MM.1S (cell line): Measurements from ENCODE around the gene FBXW12.

Source experiments
- DNase-seq: peaks from one replicate; pipeline ENCODE4 v3.0.0-alpha.2; 2015
- H2AFZ ChIP-seq: fragments of 300-600 bp; sonication (generic); 2 replicates; pipeline ENCODE4 v1.6.0; 2016; ENCODE audit warnings: antibody characterized with exemption, low read length
- H3F3A ChIP-seq: fragments of 300-600 bp; sonication (generic); 2 replicates; pipeline ENCODE4 v1.6.1; 2016; ENCODE audit warnings: mild to moderate bottlenecking, antibody characterized with exemption, low read length, moderate library complexity, mixed read lengths; ENCODE audit not compliant: insufficient read depth
- H3K27ac ChIP-seq: fragments of 300-600 bp; sonication (generic); 2 replicates; pipeline ENCODE4 v1.5.1; 2016; ENCODE audit warnings: mild to moderate bottlenecking, low read length
- H3K27me3 ChIP-seq: fragments of 300-600 bp; sonication (generic); replicated peaks from 2 replicates; pipeline ENCODE4 v1.6.0; 2016; ENCODE audit warnings: low read length; ENCODE audit not compliant: insufficient read depth
- H3K36me3 ChIP-seq: fragments of 300-600 bp; sonication (generic); replicated peaks from 2 replicates; pipeline ENCODE4 v1.6.1; 2016; ENCODE audit warnings: mild to moderate bottlenecking, low read length, mixed read lengths; ENCODE audit not compliant: insufficient read depth
- H3K4me1 ChIP-seq: fragments of 300-600 bp; sonication (generic); 2 replicates; pipeline ENCODE4 v1.6.1; 2016; ENCODE audit warnings: low read length, mixed read lengths
- H3K4me2 ChIP-seq: fragments of 300-600 bp; sonication (generic); 2 replicates; pipeline ENCODE4 v1.6.0; 2016; ENCODE audit warnings: low read depth, low read length
- H3K4me3 ChIP-seq: fragments of 300-600 bp; sonication (generic); 2 replicates; pipeline ENCODE4 v1.5.1; 2016; ENCODE audit warnings: low read length, mixed read lengths
- H3K79me2 ChIP-seq: fragments of 300-600 bp; sonication (generic); 2 replicates; pipeline ENCODE4 v1.6.1; 2016; ENCODE audit warnings: mixed run types, low read length, mixed read lengths
- H3K9ac ChIP-seq: fragments of 300-600 bp; sonication (generic); 2 replicates; pipeline ENCODE4 v1.6.1; 2016; ENCODE audit warnings: low read length, mixed read lengths
- H3K9me2 ChIP-seq: fragments of 300-600 bp; sonication (generic); replicated peaks from 2 replicates; pipeline ENCODE4 v1.6.1; 2016; ENCODE audit warnings: mild to moderate bottlenecking, low read length, mixed read lengths; ENCODE audit not compliant: insufficient read depth
- H3K9me3 ChIP-seq: fragments of 300-600 bp; sonication (generic); replicated peaks from 2 replicates; pipeline ENCODE4 v1.6.1; 2016; ENCODE audit warnings: mild to moderate bottlenecking, low read length, mixed read lengths; ENCODE audit not compliant: insufficient read depth
- H4K20me1 ChIP-seq: fragments of 300-600 bp; sonication (generic); 2 replicates; pipeline ENCODE4 v1.6.1; 2016; ENCODE audit warnings: mild to moderate bottlenecking, low read length, moderate library complexity, mixed read lengths; ENCODE audit not compliant: insufficient read depth
- CTCF ChIP-seq: fragments of 300-600 bp; sonication (generic); IDR thresholded peaks from 2 replicates; pipeline ENCODE4 v1.5.1; 2016; ENCODE audit warnings: antibody characterized with exemption, low read length, mixed read lengths
- EZH2 ChIP-seq: fragments of 300-600 bp; sonication (generic); optimal IDR thresholded peaks from 2 replicates; pipeline ENCODE3; 2017; ENCODE audit warnings: low read depth, mild to moderate bottlenecking, antibody characterized with exemption, low read length, mixed read lengths
- EZH2phosphoT487 ChIP-seq: fragments of 300-600 bp; sonication (generic); IDR thresholded peaks from 2 replicates; pipeline ENCODE4 v1.6.1; 2018; ENCODE audit warnings: antibody characterized with exemption, low read length

The FBXW12 gene

GRCh38 chr3:48416091-48416505 lies 44.1 kb downstream of the FBXW12 start:
- TF ChIP-seq EZH2phosphoT487 (no peak), EZH2 (no peak), CTCF (no peak)
- H3K9me2 ChIP-seq, result no peaks in the 10 kb centered on the region
- H4K20me1 ChIP-seq, result no peaks in the 10 kb centered on the region
- H3K36me3 ChIP-seq, result no peaks in the 10 kb centered on the region
- H3K9me3 ChIP-seq, result no peaks in the 10 kb centered on the region
- H3K4me3 ChIP-seq, result no peak overlapping the region
- H3K4me2 ChIP-seq, result no peak overlapping the region
- no peak overlapping the region for H2AFZ ChIP-seq
- H3K4me1 ChIP-seq, result no peaks in the 10 kb centered on the region
- no peak overlapping the region for H3K9ac ChIP-seq
- no peak overlapping the region for H3K27ac ChIP-seq
- H3F3A ChIP-seq, result no peaks in the 10 kb centered on the region
- no peak for DNase-seq
- no peaks in the 10 kb centered on the region for H3K79me2 ChIP-seq
- peaks cover 25% of the 10 kb centered on the region; the same call in 1 of the 2 replicates for H3K27me3 ChIP-seq

- no peak overlapping the region for H3K4me3 ChIP-seq
- H3K79me2 ChIP-seq, result no peaks in the 10 kb centered on the region
- H3K9ac ChIP-seq, result no peak overlapping the region
- H3K36me3 ChIP-seq, result no peaks in the 10 kb centered on the region
- no peaks in the 10 kb centered on the region for H3K4me1 ChIP-seq
- H4K20me1 ChIP-seq, result no peaks in the 10 kb centered on the region
- TF ChIP-seq EZH2, result no peak
- TF ChIP-seq CTCF, result no peak
- no peak for TF ChIP-seq EZH2phosphoT487
- no peak overlapping the region for H2AFZ ChIP-seq
- H3K27me3 ChIP-seq, result peaks cover 25% of the 10 kb centered on the region; the same call in 1 of the 2 replicates
- no peaks in the 10 kb centered on the region for H3K9me2 ChIP-seq
- no peaks in the 10 kb centered on the region for H3F3A ChIP-seq
- no peak overlapping the region for H3K4me2 ChIP-seq
- DNase-seq, result no peak
- H3K9me3 ChIP-seq, result no peaks in the 10 kb centered on the region
- H3K27ac ChIP-seq, result no peak overlapping the region
These were observed 44.5 kb downstream of the FBXW12 start for GRCh38 chr3:48416546-48416945.

- Histone ChIP-seq H3K4me2 (no peak overlapping the region), H3K4me3 (no peak overlapping the region), H3F3A (no peaks in the 10 kb centered on the region), H2AFZ (no peak overlapping the region), H3K9ac (no peak overlapping the region), H3K9me2 (no peaks in the 10 kb centered on the region), H3K27ac (no peak overlapping the region), H3K27me3 (peaks cover 25% of the 10 kb centered on the region; the same call in 1 of the 2 replicates), H4K20me1 (no peaks in the 10 kb centered on the region), H3K9me3 (no peaks in the 10 kb centered on the region), H3K4me1 (no peaks in the 10 kb centered on the region), H3K36me3 (no peaks in the 10 kb centered on the region), H3K79me2 (no peaks in the 10 kb centered on the region)
- TF ChIP-seq CTCF (no peak), EZH2phosphoT487 (no peak), EZH2 (no peak)
- no peak for DNase-seq
These were observed 45.6 kb downstream of the FBXW12 start for GRCh38 chr3:48417529-48418108.
